HCT116 (cell line): ENCODE data around the gene EWSR1. TPM values are rescaled to one million over a fixed set of nuclear protein-coding genes. Genes with fewer than 3 reads are reported as not detected.

Experiments
- ATAC-seq: fragments of 200-7000 bp; cut with Tn5 transposase; 2 replicates; pipeline ENCODE4 v1.9.1; 2020; ENCODE audit warnings: mild to moderate bottlenecking, moderate library complexity
- BruUV-seq: library from RNA; stranded (reverse); fragments of 400-500 nt; replicated peaks from 2 replicates; lab custom pipeline; 2021; lab: Mats Ljungman, UMichigan
- CTCF ChIA-PET: fragments of 300-600 bp; sonication (Branson Sonifier 250); formaldehyde crosslinking; loops from one replicate; lab custom pipeline; 2021; ENCODE audit warnings: antibody characterized with exemption; lab: Charles Lee
- POLR2A ChIA-PET: fragments of 300-600, 350-600 bp; sonication (Branson Sonifier 250); formaldehyde crosslinking; loops from one replicate; lab custom pipeline; 2021; ENCODE audit warnings: antibody characterized with exemption; lab: Charles Lee
- RAD21 ChIA-PET, 2 experiments: fragments of 300-600 bp; sonication (Branson Sonifier 250); formaldehyde crosslinking; loops; one replicate each; lab custom pipeline; 2023; ENCODE audit warnings: low total read pairs in 2 of 2; ENCODE audit not compliant: uncharacterized antibody in 2 of 2, unreplicated experiment in 2 of 2, low non-redundant PET in 1 of 2; lab: Charles Lee
- DNase-seq: peaks from one replicate; pipeline ENCODE4 v3.0.0-alpha.2; 2010; ENCODE audit warnings: low read depth, low spot score
- H2AFZ ChIP-seq: fragments of 200-600 bp; shearing (Covaris generic), sonication (generic); 2 replicates; pipeline ENCODE4 v1.6.1; 2017; ENCODE audit warnings: low read depth, mixed run types, mixed read lengths, antibody characterized with exemption, low read length; ENCODE audit not compliant: poor library complexity, severe bottlenecking
- H3K27ac ChIP-seq: 2 replicates; pipeline ENCODE4 v1.5.1; 2012; ENCODE audit warnings: low read depth, low read length
- H3K27me3 ChIP-seq: fragments of 200-600 bp; sonication (generic); 2 replicates; pipeline ENCODE4 v1.6.1; 2016; ENCODE audit warnings: mixed run types, low read length, mixed read lengths; ENCODE audit not compliant: insufficient read depth
- H3K36me3 ChIP-seq, 2 experiments: fragments of 200-500 bp in 1 of 2; fragments of 200-600 bp in 1 of 2; sonication (Bioruptor generic) in 1 of 2; sonication (generic) in 1 of 2; 2 replicates each; pipeline versions ENCODE4 v1.5.1 to v1.6.1; 2014 to 2016; ENCODE audit warnings: low read length in 2 of 2, inconsistent platforms in 1 of 2, mixed read lengths in 1 of 2, mixed run types in 1 of 2; ENCODE audit not compliant: insufficient read depth in 2 of 2, control insufficient read depth in 1 of 2
- H3K4me1 ChIP-seq, 2 experiments: fragments of 200-600 bp in 1 of 2; sonication (generic) in 1 of 2; 2 replicates each; pipeline versions ENCODE4 v1.5.1 to v1.6.1; 2012 to 2017; ENCODE audit warnings: low read length in 2 of 2, inconsistent platforms in 1 of 2, mild to moderate bottlenecking in 1 of 2, mixed read lengths in 1 of 2, mixed run types in 1 of 2, moderate library complexity in 1 of 2; ENCODE audit not compliant: insufficient read depth in 2 of 2, control insufficient read depth in 1 of 2
- H3K4me2 ChIP-seq: fragments of 200-600 bp; sonication (generic); 2 replicates; pipeline ENCODE4 v1.6.1; 2017; ENCODE audit warnings: mixed run types, low read length, mixed read lengths
- H3K4me3 ChIP-seq, 2 experiments: fragments of 200-600 bp in 1 of 2; sonication (generic) in 1 of 2; replicated peaks in 1 of 2; 2 replicates each; pipeline ENCODE4 v1.5.1; 2011 to 2016; ENCODE audit warnings: low read length in 2 of 2, control low read depth in 1 of 2, low read depth in 1 of 2, mild to moderate bottlenecking in 1 of 2, mixed read lengths in 1 of 2, mixed run types in 1 of 2
- H3K79me2 ChIP-seq: fragments of 200-600 bp; sonication (generic); 2 replicates; pipeline ENCODE4 v1.6.1; 2017; ENCODE audit warnings: mild to moderate bottlenecking, mixed run types, low read length, moderate library complexity, mixed read lengths; ENCODE audit not compliant: insufficient read depth
- H3K9ac ChIP-seq: fragments of 200-600 bp; sonication (generic); 2 replicates; pipeline ENCODE4 v1.6.1; 2016; ENCODE audit warnings: low read length, mixed read lengths
- H3K9me2 ChIP-seq: fragments of 200-600 bp; sonication (generic), shearing (Covaris generic); 2 replicates; pipeline ENCODE4 v1.6.1; 2017; ENCODE audit warnings: mixed run types, mild to moderate bottlenecking, moderate library complexity; ENCODE audit not compliant: insufficient read depth
- H3K9me3 ChIP-seq, 2 experiments: fragments of 200-500 bp in 1 of 2; fragments of 200-600 bp in 1 of 2; sonication (Bioruptor generic) in 1 of 2; sonication (generic) in 1 of 2; 2 replicates each; pipeline ENCODE4 v1.6.1; 2014 to 2017; ENCODE audit warnings: low read length in 2 of 2, mixed read lengths in 2 of 2, inconsistent platforms in 1 of 2, low read depth in 1 of 2, mild to moderate bottlenecking in 1 of 2, mixed run types in 1 of 2, moderate library complexity in 1 of 2; ENCODE audit not compliant: control insufficient read depth in 1 of 2, insufficient read depth in 1 of 2
- H4K20me1 ChIP-seq: fragments of 200-600 bp; sonication (generic), shearing (Covaris generic); 2 replicates; pipeline ENCODE4 v1.6.1; 2017; ENCODE audit warnings: mixed run types, mild to moderate bottlenecking, moderate library complexity; ENCODE audit not compliant: insufficient read depth
- CBX3 ChIP-seq: IDR thresholded peaks from 2 replicates; pipeline ENCODE4 v1.6.1; 2012; ENCODE audit warnings: low read depth
- CEBPB ChIP-seq: IDR thresholded peaks from 2 replicates; pipeline ENCODE4 v1.6.1; 2012; ENCODE audit warnings: low read depth
- EGR1 ChIP-seq: IDR thresholded peaks from 2 replicates; pipeline ENCODE4 v1.6.1; 2012; ENCODE audit warnings: low read depth
- EZH2 ChIP-seq: fragments of 200-600 bp; sonication (generic); IDR thresholded peaks from 2 replicates; pipeline ENCODE4 v1.6.1; 2017; ENCODE audit warnings: antibody characterized with exemption, mixed run types
- FOSL1 ChIP-seq: IDR thresholded peaks from 2 replicates; pipeline ENCODE4 v1.6.1; 2012; ENCODE audit warnings: low read depth
- POLR2A ChIP-seq: IDR thresholded peaks from 2 replicates; pipeline ENCODE4 v1.7.0; 2011; ENCODE audit warnings: borderline replicate concordance; ENCODE audit not compliant: insufficient read depth, insufficient read length; ENCODE audit errors: extremely low read depth
- POLR2AphosphoS5 ChIP-seq: IDR thresholded peaks from 2 replicates; pipeline ENCODE4 v1.6.1; 2011; ENCODE audit warnings: mild to moderate bottlenecking, low read depth, low read length, moderate library complexity
- RAD21 ChIP-seq: IDR thresholded peaks from 2 replicates; pipeline ENCODE4 v1.6.1; 2012; ENCODE audit warnings: low read depth, mild to moderate bottlenecking
- SIN3A ChIP-seq: IDR thresholded peaks from 2 replicates; pipeline ENCODE4 v1.6.1; 2012; ENCODE audit warnings: low read depth
- SP1 ChIP-seq: IDR thresholded peaks from 2 replicates; pipeline ENCODE4 v1.6.1; 2012; ENCODE audit warnings: low read depth
- TCF7L2 ChIP-seq: IDR thresholded peaks from 2 replicates; pipeline ENCODE4 v1.7.0; 2011; ENCODE audit warnings: borderline replicate concordance, inconsistent platforms; ENCODE audit not compliant: insufficient read depth, insufficient read length; ENCODE audit errors: extremely low read depth
- ZFX ChIP-seq: fragments of 450-650 bp; IDR thresholded peaks from 2 replicates; pipeline ENCODE4 v1.6.1; 2017
- ZNF274 ChIP-seq: fragments of 200-500 bp; sonication (Bioruptor generic); IDR thresholded peaks from 2 replicates; pipeline ENCODE4 v1.6.1; 2014; ENCODE audit warnings: mild to moderate bottlenecking, low read depth, low read length, inconsistent platforms
- intact Hi-C: fragments of 100-400 bp; cut with micrococcal nuclease; formaldehyde crosslinking; loops from 2 replicates; pipeline ENCODE4 v1.10.0; 2022
- total RNA-seq: library from RNA; stranded (reverse); gene quantifications from one replicate; pipeline ENCODE4 v1.2.1, GENCODE V29; 2021; ENCODE audit not compliant: unreplicated experiment
- TF ChIP-seq, protein P1 (sequence below): IDR thresholded peaks from 2 replicates; pipeline ENCODE4 v1.6.1; 2012
- TF ChIP-seq, protein P2 (sequence below): IDR thresholded peaks from 2 replicates; pipeline ENCODE4 v1.6.1; 2011; ENCODE audit warnings: mild to moderate bottlenecking, low read length, moderate library complexity; ENCODE audit not compliant: insufficient replicate concordance; ENCODE audit errors: extremely low read depth

The EWSR1 gene
- total RNA-seq, 1 experiment from 2014 or later = 335 TPM

DNA sequence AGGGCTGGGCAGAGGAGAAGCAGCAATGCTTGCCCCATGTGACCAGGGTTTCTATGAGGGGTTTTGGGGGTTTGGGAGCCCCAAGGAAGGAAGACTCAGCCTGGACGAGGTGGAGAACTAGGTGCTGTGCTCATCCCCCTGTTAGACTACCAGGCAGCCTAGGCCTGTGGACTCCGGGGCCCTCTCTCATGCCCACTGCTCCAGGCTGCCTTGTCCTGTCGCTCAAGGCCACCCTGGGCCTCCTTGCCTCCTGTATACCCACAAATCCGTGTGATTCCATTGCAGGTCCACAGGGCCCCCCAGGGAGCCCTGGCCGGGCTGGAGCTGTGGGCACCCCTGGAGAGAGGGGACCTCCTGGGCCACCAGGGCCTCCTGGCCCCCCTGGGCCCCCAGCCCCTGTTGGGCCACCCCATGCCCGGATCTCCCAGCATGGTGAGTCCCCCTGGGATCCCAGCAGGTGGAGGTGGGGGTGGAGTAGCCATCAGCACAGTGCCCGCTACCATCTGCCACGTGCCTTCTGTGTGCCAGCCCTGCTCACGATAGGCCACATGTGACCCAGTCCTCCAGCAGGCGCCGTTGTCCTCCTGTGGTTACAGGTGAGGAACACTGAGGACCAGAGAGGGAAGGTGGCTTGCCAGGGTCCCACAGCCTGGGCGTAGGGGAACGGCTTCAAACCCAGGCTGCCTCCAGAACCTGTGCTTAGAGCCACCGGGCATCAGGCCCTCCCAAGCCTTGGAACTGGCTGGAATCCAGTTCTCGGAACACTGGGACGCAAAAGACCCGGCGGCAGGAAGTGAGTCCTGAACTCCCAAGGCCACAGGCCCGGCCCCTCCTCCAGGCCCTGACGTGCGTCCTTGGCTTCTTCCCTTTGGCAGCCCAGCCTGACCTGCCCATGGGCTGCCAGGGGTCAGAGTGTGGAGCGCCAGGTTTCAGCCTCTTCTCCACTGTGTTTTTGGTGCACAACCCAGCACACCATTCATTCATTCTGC lies 35.8 kb upstream of the EWSR1 start:
- Histone ChIP-seq H4K20me1 (no peaks in the 10 kb centered on the region), H3K9me2 (no peaks in the 10 kb centered on the region), H3K4me3 (no peak overlapping the region), H3K27me3 (no peaks in the 10 kb centered on the region), H3K79me2 (no peaks in the 10 kb centered on the region), H3K4me2 (no peak overlapping the region), H3K27ac (no peak overlapping the region), H3K36me3 (no peaks in the 10 kb centered on the region), H3K9me3 (no peaks in the 10 kb centered on the region), H3K9ac (no peak overlapping the region), H2AFZ (no peak overlapping the region), H3K4me1 (no peaks in the 10 kb centered on the region)
- ATAC-seq (0 out of 2 replicates have a peak, but pooled peaks have one; percentile 11), DNase-seq (no peak)
- POLR2A ChIA-PET = no interaction called here
- BruUV-seq = no TSS peak
- intact Hi-C loops = no loop called here
- RAD21 ChIA-PET = no interaction called here
- no peak for TF ChIP-seq ZNF274
- no peak for TF ChIP-seq POLR2A
- no peak for TF ChIP-seq RAD21
- CTCF ChIA-PET = no interaction called here

DNA sequence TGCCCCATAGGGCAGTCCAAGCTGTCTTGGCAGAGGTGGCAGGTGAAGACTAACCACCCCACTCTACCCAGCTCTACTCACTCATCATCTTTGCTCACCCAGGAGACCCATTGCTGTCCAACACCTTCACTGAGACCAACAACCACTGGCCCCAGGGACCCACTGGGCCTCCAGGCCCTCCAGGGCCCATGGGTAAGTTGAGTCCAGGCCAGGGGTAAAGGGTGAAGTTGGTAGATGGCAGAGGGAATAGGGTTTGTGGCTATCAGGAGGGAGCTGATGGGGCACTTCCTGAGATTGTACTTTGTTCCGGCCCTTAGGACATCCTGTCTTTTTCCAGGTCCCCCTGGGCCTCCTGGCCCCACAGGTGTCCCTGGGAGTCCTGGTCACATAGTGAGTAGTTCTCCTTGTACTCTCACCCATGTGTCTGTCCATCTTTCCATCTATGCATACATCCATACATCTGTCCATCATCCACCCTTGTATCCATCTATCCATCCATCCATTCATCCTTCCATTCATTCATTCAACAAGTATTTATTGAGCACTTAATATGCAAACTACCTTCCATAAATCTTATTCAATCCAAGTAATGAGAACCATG lies 34.7 kb upstream of the EWSR1 start:
- Histone ChIP-seq H3K27me3 (no peaks in the 10 kb centered on the region), H3K9me2 (no peaks in the 10 kb centered on the region), H3K9ac (no peak overlapping the region), H2AFZ (no peak overlapping the region), H3K4me3 (no peak overlapping the region), H3K9me3 (no peaks in the 10 kb centered on the region), H3K4me1 (no peaks in the 10 kb centered on the region), H3K4me2 (no peak overlapping the region), H4K20me1 (no peaks in the 10 kb centered on the region), H3K79me2 (no peaks in the 10 kb centered on the region), H3K36me3 (no peaks in the 10 kb centered on the region), H3K27ac (no peak overlapping the region)
- intact Hi-C loops = no loop called here
- RAD21 ChIA-PET = no interaction called here
- ATAC-seq (no peak), DNase-seq (no peak)
- BruUV-seq = no TSS peak
- TF ChIP-seq RAD21 = no peak
- TF ChIP-seq, protein P1, sequence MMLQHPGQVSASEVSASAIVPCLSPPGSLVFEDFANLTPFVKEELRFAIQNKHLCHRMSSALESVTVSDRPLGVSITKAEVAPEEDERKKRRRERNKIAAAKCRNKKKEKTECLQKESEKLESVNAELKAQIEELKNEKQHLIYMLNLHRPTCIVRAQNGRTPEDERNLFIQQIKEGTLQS = no peak
- TF ChIP-seq, protein P2, sequence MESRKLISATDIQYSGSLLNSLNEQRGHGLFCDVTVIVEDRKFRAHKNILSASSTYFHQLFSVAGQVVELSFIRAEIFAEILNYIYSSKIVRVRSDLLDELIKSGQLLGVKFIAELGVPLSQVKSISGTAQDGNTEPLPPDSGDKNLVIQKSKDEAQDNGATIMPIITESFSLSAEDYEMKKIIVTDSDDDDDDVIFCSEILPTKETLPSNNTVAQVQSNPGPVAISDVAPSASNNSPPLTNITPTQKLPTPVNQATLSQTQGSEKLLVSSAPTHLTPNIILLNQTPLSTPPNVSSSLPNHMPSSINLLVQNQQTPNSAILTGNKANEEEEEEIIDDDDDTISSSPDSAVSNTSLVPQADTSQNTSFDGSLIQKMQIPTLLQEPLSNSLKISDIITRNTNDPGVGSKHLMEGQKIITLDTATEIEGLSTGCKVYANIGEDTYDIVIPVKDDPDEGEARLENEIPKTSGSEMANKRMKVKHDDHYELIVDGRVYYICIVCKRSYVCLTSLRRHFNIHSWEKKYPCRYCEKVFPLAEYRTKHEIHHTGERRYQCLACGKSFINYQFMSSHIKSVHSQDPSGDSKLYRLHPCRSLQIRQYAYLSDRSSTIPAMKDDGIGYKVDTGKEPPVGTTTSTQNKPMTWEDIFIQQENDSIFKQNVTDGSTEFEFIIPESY = no peak
- TF ChIP-seq POLR2A = no peak
- TF ChIP-seq EGR1 = no peak
- TF ChIP-seq SIN3A = no peak
- no peak for TF ChIP-seq EZH2
- no peak for TF ChIP-seq SP1
- no peak for TF ChIP-seq CBX3
- no peak for TF ChIP-seq CEBPB
- TF ChIP-seq FOSL1 = no peak
- no peak for TF ChIP-seq POLR2AphosphoS5
- no peak for TF ChIP-seq TCF7L2
- TF ChIP-seq ZFX = no peak
- CTCF ChIA-PET = interaction anchor here (1.0 kb wide), 1 partner anchor 12 kb away, joined by 4 read pairs; no protein-coding TSS in a partner anchor
- POLR2A ChIA-PET = no interaction called here
